ENCODE measurements around the gene RNF43. TPM values are rescaled to one million over a fixed set of nuclear protein-coding genes. Genes with fewer than 3 reads are reported as not detected.

RNF43 gene
- total RNA-seq, 1 experiment from 2014 or later, result 0.42 TPM

DNA sequence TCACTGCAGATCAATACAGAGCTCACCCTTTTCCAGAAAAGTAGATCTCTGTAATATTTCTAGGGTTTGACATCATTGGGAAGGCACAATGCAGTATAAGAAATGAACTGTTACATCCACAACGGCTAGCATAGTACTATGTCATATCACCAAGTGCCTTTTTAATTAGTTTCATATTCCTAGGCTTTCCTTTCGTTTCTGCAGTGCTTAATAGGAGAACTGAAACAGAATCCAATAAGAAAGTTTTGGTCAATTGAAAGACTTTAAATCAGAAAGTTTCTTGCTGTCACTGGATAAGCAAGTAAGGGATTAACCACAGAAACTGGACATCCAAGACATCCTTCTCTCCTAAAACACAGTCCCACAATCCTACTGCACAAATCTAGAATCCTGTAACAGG, 3.5 kb upstream of the RNF43 start:
- H3T11ph ChIP-seq (ENCODE audit: low read length), result no peak overlapping the region
- no peak overlapping the region for H3K9ac ChIP-seq (ENCODE audit: extremely low read depth, insufficient read length, low read length)
- no peak overlapping the region for H3K4ac ChIP-seq (ENCODE audit: low read depth, low read length)
- no peak overlapping the region for H2AFZ ChIP-seq (ENCODE audit: low read length)
- H3K18ac ChIP-seq (ENCODE audit: insufficient read length, low read depth, low read length), result no peak overlapping the region
- no peak overlapping the region for H2BK12ac ChIP-seq (ENCODE audit: insufficient read length, low read depth, low read length)
- Mint-ChIP-seq H3K4me1 (peaks cover 22 to 23% of the 10 kb centered on the region in 2 experiments), H3K27me3 (ENCODE audit: low read depth) (peaks cover 12% of the 10 kb centered on the region; the same call in 1 of the 2 replicates), H3K36me3 (ENCODE audit: insufficient read depth in 1 of 3, low read depth in 3 of 3) (no peaks in the 10 kb centered on the region), H3K4me3 (no peak overlapping the region), H3K27ac (no peak overlapping the region), H3K9me3 (no peaks in the 10 kb centered on the region)
- no peak overlapping the region for H4K5ac ChIP-seq (ENCODE audit: insufficient read length, low read depth, low read length)
- no peak overlapping the region for H2BK5ac ChIP-seq (ENCODE audit: insufficient read length, low read length)
- H2BK120ac ChIP-seq (ENCODE audit: low read depth, low read length, poor library complexity, severe bottlenecking), result no peak overlapping the region
- no CpG with 5 or more reads among the region's 2 CpGs for WGBS (ENCODE audit: extremely low coverage, insufficient read length, low lambda C conversion rate)
- H3K79me1 ChIP-seq (ENCODE audit: insufficient read depth, low read depth, low read length, poor library complexity, severe bottlenecking), result no peaks in the 10 kb centered on the region
- no peak overlapping the region for H4K91ac ChIP-seq (ENCODE audit: insufficient read length, low read depth, low read length)
- no peak overlapping the region for H2BK20ac ChIP-seq (ENCODE audit: low read depth, low read length, poor library complexity, severe bottlenecking)
- no peak overlapping the region for H3K23ac ChIP-seq (ENCODE audit: insufficient read length, low read depth, low read length)
- H3K4me1 ChIP-seq (ENCODE audit: insufficient read depth, low read length), result no peaks in the 10 kb centered on the region
- no peak overlapping the region for H3K4me2 ChIP-seq (ENCODE audit: insufficient read depth, insufficient read length, low read length)
- no peaks in the 10 kb centered on the region for H4K20me1 ChIP-seq (ENCODE audit: control insufficient read depth, insufficient read depth, insufficient read length)
- peaks cover 4% of the 10 kb centered on the region for H3K23me2 ChIP-seq (ENCODE audit: insufficient read length, low read depth, low read length, poor library complexity, severe bottlenecking)
- H3K56ac ChIP-seq (ENCODE audit: insufficient read length, low read depth, low read length), result no peak overlapping the region
- H4K8ac ChIP-seq (replicated peaks; ENCODE audit: insufficient read length, low read depth, low read length), result no peak overlapping the region
- H3K27ac ChIP-seq (ENCODE audit: insufficient read length, low read depth, low read length), result no peak overlapping the region
- H3K27me3 ChIP-seq (ENCODE audit: insufficient read depth, low read length), result no peaks in the 10 kb centered on the region
- H3K14ac ChIP-seq (ENCODE audit: insufficient read depth, low read length), result no peak overlapping the region
- no peaks in the 10 kb centered on the region for H3K9me3 ChIP-seq (ENCODE audit: control insufficient read depth, low read depth, low read length)
- no peak overlapping the region for H2BK15ac ChIP-seq (ENCODE audit: low read depth, low read length)
- DNase-seq, result no peak
- H3K79me2 ChIP-seq (ENCODE audit: insufficient read depth, low read length), result no peaks in the 10 kb centered on the region
- TF ChIP-seq, protein P1, sequence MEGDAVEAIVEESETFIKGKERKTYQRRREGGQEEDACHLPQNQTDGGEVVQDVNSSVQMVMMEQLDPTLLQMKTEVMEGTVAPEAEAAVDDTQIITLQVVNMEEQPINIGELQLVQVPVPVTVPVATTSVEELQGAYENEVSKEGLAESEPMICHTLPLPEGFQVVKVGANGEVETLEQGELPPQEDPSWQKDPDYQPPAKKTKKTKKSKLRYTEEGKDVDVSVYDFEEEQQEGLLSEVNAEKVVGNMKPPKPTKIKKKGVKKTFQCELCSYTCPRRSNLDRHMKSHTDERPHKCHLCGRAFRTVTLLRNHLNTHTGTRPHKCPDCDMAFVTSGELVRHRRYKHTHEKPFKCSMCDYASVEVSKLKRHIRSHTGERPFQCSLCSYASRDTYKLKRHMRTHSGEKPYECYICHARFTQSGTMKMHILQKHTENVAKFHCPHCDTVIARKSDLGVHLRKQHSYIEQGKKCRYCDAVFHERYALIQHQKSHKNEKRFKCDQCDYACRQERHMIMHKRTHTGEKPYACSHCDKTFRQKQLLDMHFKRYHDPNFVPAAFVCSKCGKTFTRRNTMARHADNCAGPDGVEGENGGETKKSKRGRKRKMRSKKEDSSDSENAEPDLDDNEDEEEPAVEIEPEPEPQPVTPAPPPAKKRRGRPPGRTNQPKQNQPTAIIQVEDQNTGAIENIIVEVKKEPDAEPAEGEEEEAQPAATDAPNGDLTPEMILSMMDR (conservative IDR thresholded peaks at IDR 0.05), result no peak
- no peak overlapping the region for H2AK5ac ChIP-seq (ENCODE audit: insufficient read length, low read length)
